Endothelial cell of hepatic sinusoid (primary cell): ENCODE data around the gene GJC1.
"Not testable (repeated sequence)": the region's sequence is repeated elsewhere in the genome, so short reads cannot be mapped to it uniquely, and the experiment has no call there.

ENCODE experiments used
- in situ Hi-C: cut with HindIII; loops from 2 replicates; pipeline ENCODE4 v1.10.0; 2017; ENCODE audit warnings: low sequenced_read_pairs

The GJC1 gene

GRCh38 chr17:44763170-44763569 is 66.9 kb downstream of the GJC1 start:
- in situ Hi-C loops: no loop called here

GRCh38 chr17:44761932-44762810 is 67.9 kb downstream of the GJC1 start:
- in situ Hi-C loops: no loop called here

- in situ Hi-C loops: no loop called here
Measured at GRCh38 chr17:44760474-44761308, 69.4 kb downstream of the GJC1 start.

- in situ Hi-C loops: no loop called here
Measured at GRCh38 chr17:44759916-44760243, 70.2 kb downstream of the GJC1 start.

GRCh38 chr17:44759086-44759915 is 70.8 kb downstream of the GJC1 start:
- in situ Hi-C loops: no loop called here

- in situ Hi-C loops: no loop called here
Measured at GRCh38 chr17:44758414-44759085, 71.5 kb downstream of the GJC1 start, which contains the start of gene ADAM11. Gene ADAM11, plus strand, starts transcription at chr17:44758988. Its CDS starts 212 bp downstream, at chr17:44759200.

- in situ Hi-C loops: no loop called here
Measured at GRCh38 chr17:44757918-44758413, 72.1 kb downstream of the GJC1 start.

GRCh38 chr17:44757045-44757917 is 72.8 kb downstream of the GJC1 start:
- in situ Hi-C loops: no loop called here

GRCh38 chr17:44755180-44755579 is 74.9 kb downstream of the GJC1 start:
- in situ Hi-C loops: not testable (repeated sequence)

- in situ Hi-C loops: loop anchor here (5.0 kb wide), 2 partner anchors 62 to 87 kb away; no protein-coding TSS in a partner anchor
Measured at GRCh38 chr17:44754276-44754675, 75.8 kb downstream of the GJC1 start.

- in situ Hi-C loops: loop anchor here (5.0 kb wide), 2 partner anchors 61 to 86 kb away; no protein-coding TSS in a partner anchor
Measured at GRCh38 chr17:44752953-44753861, 76.9 kb downstream of the GJC1 start.

GRCh38 chr17:44751806-44752205 is 78.3 kb downstream of the GJC1 start:
- in situ Hi-C loops: loop anchor here (5.0 kb wide), 2 partner anchors 60 to 85 kb away; no protein-coding TSS in a partner anchor

GRCh38 chr17:44751331-44751730 is 78.8 kb downstream of the GJC1 start:
- in situ Hi-C loops: loop anchor here (5.0 kb wide), 2 partner anchors 59 to 84 kb away; no protein-coding TSS in a partner anchor

- in situ Hi-C loops: loop anchor here (5.0 kb wide), 2 partner anchors 58 to 83 kb away; no protein-coding TSS in a partner anchor
Measured at GRCh38 chr17:44749980-44750318, 80.1 kb downstream of the GJC1 start.

GRCh38 chr17:44749076-44749979 is 80.8 kb downstream of the GJC1 start:
- in situ Hi-C loops: no loop called here
